Progenitor cell of endocrine pancreas (in vitro differentiated cells): ENCODE measurements around the gene THSD7A. TPM values are rescaled to one million over a fixed set of nuclear protein-coding genes. Genes with fewer than 3 reads are reported as not detected.

ENCODE experiments used
- DNase-seq: peaks from one replicate; pipeline ENCODE4 v3.0.0; 2021; ENCODE audit warnings: low spot score; ENCODE audit not compliant: unreplicated experiment
- H3K27ac Mint-ChIP-seq: 2 replicates; pipeline ENCODE4 v1.8.0; 2021; ENCODE audit warnings: mild to moderate bottlenecking, moderate library complexity, mixed read lengths
- H3K27me3 Mint-ChIP-seq: 2 replicates; pipeline ENCODE4 v1.8.0; 2021; ENCODE audit warnings: mixed read lengths
- H3K36me3 Mint-ChIP-seq: 2 replicates; pipeline ENCODE4 v1.8.0; 2022; ENCODE audit warnings: mixed read lengths; ENCODE audit not compliant: insufficient read depth
- H3K4me1 Mint-ChIP-seq: 2 replicates; pipeline ENCODE4 v1.8.0; 2021; ENCODE audit warnings: low read depth, mixed read lengths
- H3K4me3 Mint-ChIP-seq: 2 replicates; pipeline ENCODE4 v1.8.0; 2021; ENCODE audit warnings: low read depth, mild to moderate bottlenecking, moderate library complexity, mixed read lengths
- H3K9me3 Mint-ChIP-seq: 2 replicates; pipeline ENCODE4 v1.8.0; 2021; ENCODE audit warnings: low read depth, mixed read lengths
- CTCF ChIP-seq: fragments of 200-600 bp; sonication (generic); IDR thresholded peaks from one replicate; pipeline ENCODE4 v1.5.0; 2021; ENCODE audit warnings: antibody characterized with exemption, mild to moderate bottlenecking; ENCODE audit not compliant: unreplicated experiment
- total RNA-seq: library from RNA; stranded (reverse); gene quantifications from 2 replicates; pipeline ENCODE4 v1.2.1, GENCODE V29; 2021

The THSD7A gene
- total RNA-seq, 1 donor from 2014 or later: 4.7 TPM

DNA sequence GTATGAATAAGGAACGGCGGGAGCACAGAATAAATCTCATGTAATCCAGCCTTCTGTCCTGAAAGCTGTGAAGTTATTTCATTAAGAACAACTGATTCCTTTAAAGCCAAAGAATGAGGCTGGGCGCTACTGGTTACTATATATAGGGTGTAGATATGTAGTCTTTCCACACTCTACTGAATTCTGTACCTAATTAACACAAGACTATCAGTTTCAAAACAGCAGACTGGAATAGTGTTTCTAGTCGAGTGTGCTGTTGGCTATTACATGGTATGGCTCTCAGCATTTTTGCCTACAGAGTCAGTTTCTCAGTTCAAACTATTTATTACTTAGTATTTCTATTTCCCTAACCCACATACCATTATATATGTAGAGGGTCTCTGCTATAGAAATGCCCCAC is 163.3 kb downstream of the THSD7A start:
- Mint-ChIP-seq H3K4me3 (no peak overlapping the region), H3K9me3 (no peaks in the 10 kb centered on the region), H3K36me3 (no peaks in the 10 kb centered on the region), H3K27ac (no peak overlapping the region), H3K4me1 (peaks cover 10% of the 10 kb centered on the region), H3K27me3 (no peaks in the 10 kb centered on the region)
- TF ChIP-seq CTCF: no peak
- DNase-seq: no peak

DNA sequence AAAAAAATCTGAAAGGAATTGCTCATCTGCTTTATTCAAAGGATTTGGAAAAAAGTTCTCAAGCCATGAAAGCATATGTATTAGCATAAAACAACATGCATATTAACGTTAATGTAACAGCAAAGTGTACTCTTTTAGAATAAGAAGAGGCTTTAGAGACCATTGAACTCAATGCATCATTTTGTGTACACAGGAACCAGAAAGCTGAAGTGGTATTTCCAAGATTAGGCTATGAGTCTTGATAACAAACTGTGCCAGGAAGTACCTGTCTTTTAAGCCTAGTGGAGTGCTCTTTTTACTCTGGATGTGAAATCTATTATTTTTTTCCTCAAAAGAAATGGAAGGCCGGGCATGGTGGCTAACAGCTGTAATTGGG is 164.2 kb downstream of the THSD7A start:
- Mint-ChIP-seq H3K36me3 (no peaks in the 10 kb centered on the region), H3K9me3 (no peaks in the 10 kb centered on the region), H3K4me3 (no peak overlapping the region), H3K4me1 (peaks cover 10% of the 10 kb centered on the region), H3K27me3 (no peaks in the 10 kb centered on the region), H3K27ac (peak overlapping the region; percentile 49)
- TF ChIP-seq CTCF: no peak
- DNase-seq: no peak

- DNase-seq: no peak
- no peak for TF ChIP-seq CTCF
- H3K27me3 Mint-ChIP-seq: no peaks in the 10 kb centered on the region
Measured at GRCh38 chr7:11667071-11667809, 164.8 kb downstream of the THSD7A start.

GRCh38 chr7:11665357-11665756 is 166.6 kb downstream of the THSD7A start:
- H3K4me3 Mint-ChIP-seq: no peak overlapping the region
- no peak for TF ChIP-seq CTCF
- H3K36me3 Mint-ChIP-seq: no peaks in the 10 kb centered on the region
- H3K4me1 Mint-ChIP-seq: peaks cover 10% of the 10 kb centered on the region
- no peaks in the 10 kb centered on the region for H3K27me3 Mint-ChIP-seq
- no peak overlapping the region for H3K27ac Mint-ChIP-seq
- no peaks in the 10 kb centered on the region for H3K9me3 Mint-ChIP-seq
- no peak for DNase-seq

More at GRCh38 chr7:11667071-11667809, 164.8 kb downstream of the THSD7A start:
- H3K4me3 Mint-ChIP-seq: no peak overlapping the region
- peaks cover 10% of the 10 kb centered on the region for H3K4me1 Mint-ChIP-seq
- H3K9me3 Mint-ChIP-seq: no peaks in the 10 kb centered on the region
- H3K36me3 Mint-ChIP-seq: no peaks in the 10 kb centered on the region
- H3K27ac Mint-ChIP-seq: no peak overlapping the region

- TF ChIP-seq CTCF: no peak
Measured at GRCh38 chr7:11655642-11656041, 176.4 kb downstream of the THSD7A start.

More at GRCh38 chr7:11655642-11656041, 176.4 kb downstream of the THSD7A start:
- Mint-ChIP-seq H3K4me1 (peaks cover 6% of the 10 kb centered on the region), H3K36me3 (no peaks in the 10 kb centered on the region), H3K27me3 (no peaks in the 10 kb centered on the region), H3K4me3 (no peak overlapping the region), H3K9me3 (no peaks in the 10 kb centered on the region), H3K27ac (peak overlapping the region; percentile 3)
- no peak for DNase-seq
